ENCODE data around the gene PSAP.

The PSAP gene

DNA sequence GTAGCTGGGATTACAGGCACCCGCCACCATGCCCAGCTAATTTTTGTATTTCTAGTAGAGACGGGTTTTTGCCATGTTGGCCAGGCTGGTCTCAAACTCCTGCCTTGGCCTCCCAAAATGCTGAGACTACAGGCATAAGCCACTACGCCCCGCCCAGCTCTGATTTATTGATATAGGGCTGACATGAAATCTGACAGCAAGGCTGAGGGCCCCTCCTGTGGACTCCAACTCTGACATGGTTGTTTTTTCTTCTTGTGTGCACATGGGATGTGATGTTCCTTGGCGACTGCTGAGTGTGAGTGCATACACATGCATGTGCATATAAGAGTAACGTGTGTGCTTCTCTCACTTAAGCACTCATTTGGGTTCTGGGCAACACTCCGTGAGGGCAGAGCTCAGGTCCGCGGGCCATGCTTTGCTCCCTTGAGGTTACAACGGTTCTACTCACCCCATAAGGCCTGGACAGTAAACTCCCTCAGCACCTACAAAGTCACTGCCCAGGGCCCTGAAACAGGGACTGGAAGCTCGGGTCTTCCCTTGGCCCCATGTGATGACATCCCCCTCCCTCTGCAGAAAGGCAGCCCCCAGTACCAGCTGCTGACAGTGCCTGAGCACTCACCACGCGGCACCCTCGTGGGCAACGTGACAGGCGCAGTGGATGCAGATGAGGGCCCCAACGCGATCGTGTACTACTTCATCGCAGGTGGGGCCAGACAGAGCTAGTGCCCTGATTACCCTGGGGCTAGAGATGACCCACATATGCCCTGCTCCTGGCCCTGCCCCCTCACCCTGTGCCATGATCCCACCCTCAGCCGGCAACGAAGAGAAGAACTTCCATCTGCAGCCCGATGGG lies 44.1 kb downstream of the PSAP start:
- no peak for DNase-seq

DNA sequence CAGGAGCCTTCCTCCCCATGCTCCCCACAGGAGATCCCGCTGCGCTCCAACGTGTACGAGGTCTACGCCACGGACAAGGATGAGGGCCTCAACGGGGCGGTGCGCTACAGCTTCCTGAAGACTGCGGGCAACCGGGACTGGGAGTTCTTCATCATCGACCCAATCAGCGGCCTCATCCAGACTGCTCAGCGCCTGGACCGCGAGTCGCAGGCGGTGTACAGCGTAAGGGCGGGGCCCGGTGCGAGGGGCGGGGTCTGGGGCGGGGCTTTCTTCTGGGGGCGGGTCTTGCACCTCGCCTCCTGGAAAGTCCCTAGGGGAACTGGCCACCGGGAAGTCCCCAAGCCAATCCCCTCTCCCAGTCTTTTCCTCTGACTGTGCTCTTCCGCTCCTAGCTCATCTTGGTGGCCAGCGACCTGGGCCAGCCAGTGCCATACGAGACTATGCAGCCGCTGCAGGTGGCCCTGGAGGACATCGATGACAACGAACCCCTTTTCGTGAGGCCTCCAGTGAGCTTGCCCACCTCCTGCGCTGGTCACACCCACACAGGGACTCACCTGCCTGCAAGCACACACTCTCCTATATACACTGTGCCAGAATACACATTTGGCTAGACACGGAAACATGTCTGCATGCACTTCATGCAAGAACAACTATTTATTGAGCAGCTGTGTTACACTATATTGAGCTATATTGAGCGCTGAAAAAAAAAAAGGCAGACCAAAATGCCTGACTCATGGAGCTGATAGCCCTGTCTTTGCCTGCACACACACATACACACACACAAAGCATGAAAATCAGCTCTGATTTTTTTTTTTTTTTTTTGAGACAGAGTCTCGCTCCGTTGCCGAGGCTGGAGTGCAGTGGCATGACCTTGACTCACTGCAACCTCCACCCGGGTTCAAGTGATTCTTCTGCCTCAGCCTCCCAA lies 45.0 kb downstream of the PSAP start:
- DNase-seq: no peak

DNA sequence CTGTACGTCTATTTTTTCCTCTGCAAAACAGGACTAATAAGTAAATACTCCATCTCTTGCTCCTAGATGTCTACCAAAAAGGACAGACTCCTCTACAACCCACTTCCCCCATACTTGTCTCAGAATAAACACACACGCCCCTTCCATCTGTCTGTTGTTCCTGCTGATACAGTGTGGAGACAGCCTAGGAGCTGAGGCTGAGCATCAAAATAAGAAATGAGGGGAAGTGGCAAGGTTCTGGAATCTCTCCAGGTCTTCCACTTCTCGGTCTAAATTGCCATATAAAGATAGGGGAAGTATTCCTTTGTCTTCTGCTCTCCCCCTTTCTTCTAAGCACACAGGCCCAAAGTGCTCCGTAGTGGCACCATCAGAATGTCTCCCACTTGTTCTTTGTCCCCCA lies 47.0 kb downstream of the PSAP start:
- no peak for DNase-seq

DNA sequence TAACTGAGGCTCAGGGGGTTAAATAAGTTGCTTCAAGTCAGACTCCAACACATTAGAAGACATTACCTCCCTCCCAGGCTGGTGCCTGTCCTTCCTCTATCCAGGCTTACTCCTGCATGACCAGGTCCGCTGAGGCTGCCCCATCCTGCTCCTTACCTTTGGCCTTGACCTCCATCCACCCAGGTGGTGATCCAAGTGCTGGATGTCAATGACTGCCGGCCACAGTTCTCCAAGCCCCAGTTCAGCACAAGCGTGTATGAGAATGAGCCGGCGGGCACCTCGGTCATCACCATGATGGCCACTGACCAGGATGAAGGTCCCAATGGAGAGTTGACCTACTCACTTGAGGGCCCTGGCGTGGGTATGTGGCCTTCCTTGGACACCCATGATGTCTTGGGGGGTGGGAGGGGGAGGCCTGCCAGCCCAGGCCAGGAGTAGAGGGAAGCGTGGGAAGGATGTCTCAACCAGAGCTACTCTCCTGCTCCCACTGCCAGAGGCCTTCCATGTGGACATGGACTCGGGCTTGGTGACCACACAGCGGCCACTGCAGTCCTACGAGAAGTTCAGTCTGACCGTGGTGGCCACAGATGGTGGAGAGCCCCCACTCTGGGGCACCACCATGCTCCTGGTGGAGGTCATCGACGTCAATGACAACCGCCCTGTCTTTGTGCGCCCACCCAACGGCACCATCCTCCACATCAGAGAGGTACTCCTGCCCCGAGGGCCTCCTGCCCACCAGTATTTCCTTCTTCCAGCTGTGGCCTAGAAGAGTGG lies 48.1 kb downstream of the PSAP start:
- DNase-seq: no peak

DNA sequence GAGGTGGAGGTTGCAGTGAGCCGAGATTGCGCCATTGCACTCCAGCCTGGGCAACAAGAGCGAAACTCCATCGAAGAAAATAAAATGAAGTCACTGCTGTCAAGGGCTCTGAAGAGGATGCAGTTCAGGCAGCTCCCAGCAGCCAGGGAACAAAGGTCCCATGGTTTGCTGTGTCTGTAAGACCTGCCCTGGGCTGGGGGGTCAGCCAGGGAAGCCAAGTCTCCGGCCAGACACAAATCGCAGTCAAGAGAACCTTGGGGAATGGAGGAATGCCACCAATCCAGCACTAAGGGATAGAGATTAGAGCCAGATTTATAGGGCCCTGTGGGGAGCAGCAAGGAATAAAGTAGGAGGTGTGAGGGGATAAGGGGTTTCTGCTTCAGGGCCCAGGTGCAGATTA lies 48.8 kb downstream of the PSAP start:
- no peak for DNase-seq

DNA sequence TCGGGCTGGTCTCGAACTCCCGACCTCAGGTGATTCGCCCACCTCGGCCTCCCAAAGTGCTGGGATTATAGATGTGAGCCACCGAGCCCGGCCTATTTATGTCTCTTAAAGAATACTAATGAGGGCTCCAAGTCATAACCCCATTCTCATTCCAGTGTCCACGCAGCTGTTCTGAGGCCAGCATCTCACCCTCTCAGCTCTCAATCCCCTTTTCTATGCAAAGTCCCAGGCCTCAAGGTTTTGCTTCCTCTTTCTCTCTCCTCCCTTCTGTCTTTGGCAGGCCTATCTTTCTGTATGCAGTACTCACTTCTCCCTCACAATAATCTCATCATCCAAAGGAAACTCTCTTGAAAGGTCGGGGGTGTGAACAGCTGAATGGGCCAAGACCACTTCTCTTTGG lies 49.7 kb downstream of the PSAP start:
- no peak for DNase-seq

DNA sequence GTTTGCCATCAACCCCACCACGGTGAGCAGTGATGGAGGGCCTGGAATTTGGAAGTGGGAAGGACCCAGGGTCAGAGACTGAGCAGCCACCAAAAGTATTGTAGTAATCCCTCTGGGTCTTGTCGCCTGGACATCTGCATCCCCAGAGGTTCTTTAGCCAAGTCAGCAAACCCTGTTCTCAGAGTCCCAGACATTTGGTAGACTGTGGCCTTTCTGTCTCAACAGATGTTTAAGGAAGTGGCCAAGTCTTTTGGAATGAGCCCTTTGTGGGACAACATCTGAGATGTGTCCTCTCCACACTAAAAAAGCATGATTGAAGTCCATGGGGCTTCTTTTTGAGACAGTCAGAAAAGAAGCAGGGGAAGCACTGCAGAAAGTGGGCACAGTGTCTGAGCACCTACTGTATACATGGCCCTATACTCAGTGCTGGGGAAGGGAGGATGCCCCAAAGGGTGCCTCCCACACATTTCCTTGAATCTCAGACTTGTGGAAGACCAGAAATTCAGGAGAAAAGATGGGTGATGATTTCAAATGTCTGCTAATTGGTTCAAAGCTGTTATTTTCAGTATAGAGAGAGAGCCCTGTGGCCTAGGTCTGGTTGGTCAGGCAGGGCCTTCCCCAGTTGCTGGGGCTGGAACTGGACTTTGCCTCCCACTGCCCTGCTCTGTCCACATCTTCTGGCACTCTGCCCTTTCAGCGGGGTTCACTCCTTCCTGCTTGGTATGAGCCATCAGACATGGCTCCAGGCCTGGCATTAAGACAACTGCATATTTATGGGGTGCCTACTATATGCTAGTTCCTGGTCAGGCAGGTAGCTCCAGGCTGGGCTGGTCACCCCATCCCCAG lies 51.2 kb downstream of the PSAP start:
- no peak for DNase-seq

DNA sequence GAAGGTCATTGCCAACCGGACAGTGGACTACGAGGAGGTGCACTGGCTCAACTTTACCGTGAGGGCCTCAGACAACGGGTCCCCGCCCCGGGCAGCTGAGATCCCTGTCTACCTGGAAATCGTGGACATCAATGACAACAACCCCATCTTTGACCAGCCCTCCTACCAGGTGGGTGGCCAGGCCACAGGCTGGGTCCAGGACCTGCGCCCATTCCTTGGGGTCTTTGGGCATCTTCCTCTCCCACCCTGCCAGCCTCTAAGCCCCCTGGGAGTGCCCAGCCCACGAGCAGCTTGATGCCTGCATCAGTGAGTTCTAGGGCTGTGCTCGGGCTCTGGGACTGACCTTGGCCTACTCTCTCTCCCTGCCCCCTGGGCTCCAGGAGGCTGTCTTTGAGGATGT lies 51.9 kb downstream of the PSAP start:
- no peak for DNase-seq

DNA sequence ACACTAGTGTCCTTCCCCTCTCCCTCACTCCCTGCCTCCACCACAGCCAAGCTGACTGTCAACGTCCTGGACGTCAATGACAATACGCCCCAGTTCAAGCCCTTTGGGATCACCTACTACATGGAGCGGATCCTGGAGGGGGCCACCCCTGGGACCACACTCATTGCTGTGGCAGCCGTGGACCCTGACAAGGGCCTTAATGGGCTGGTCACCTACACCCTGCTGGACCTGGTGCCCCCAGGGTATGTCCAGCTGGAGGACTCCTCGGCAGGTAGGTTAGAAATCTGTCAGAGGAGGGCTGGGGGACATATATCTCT lies 52.8 kb downstream of the PSAP start:
- DNase-seq: no peak

DNA sequence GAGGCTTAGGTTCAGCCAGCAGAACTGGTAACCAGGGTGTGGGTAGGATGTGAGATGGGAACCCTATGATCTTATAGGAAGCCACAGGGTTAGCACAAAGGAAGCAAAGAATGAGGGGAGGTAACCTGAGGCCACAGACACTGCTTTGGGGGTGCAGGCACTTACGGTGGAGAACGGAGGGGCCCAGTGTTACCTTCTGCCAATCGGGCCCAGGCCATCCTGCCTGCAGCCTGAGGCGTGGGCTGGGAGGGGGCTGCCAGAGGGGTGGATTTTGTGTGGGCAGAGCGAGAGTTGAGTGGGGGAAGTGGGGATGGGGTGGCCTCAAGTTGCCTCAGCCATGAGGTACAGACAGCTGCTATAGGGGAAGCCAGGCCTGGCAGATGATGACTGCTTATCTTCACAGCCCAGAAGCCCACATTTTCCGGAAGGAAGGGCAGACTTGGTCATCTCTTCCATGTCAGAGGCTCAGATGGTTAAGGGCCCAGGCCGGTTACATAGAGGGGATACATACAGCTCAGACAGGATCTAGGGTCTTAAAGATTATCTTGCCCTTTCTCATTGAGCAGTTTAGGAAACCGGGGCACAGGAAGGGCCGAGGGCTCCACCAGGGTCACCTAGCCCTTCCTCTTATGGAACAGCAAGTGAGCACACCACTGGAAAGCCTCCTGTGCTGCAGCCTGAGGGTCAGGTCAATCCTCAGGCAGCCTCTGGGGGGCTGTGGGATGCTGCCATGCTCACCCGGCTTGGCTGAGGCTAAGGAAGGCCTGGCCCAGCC lies 53.3 kb downstream of the PSAP start:
- no peak for DNase-seq

DNA sequence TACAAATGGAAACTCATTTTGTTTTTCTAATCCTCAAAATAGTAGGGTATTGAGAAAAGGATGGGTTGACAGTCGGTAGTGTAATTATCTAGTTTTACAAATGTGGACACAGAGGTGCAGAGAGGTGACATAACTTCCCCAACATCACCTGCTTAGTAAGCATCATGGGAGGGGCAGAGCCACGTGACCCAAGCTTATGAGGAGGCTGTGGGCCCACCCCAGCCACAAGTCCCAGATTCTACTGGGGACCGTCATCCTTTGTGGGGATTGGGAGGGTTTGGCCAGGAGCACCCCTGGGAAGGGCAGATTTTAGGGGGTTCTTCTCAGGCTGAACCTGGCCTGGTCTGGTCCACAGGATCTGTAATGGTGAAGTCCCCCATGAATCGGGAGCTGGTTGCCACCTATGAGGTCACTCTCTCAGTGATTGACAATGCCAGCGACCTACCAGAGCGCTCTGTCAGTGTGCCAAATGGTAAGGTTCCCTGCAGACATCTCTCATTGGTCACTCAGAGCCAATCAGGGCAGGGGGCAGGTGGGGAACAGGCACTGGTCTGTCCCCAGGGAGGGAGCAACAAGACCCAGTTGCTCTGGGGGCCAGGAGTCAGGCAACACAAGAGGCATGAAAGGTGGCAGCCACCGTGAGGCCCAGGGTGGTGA lies 54.2 kb downstream of the PSAP start:
- DNase-seq: no peak

DNA sequence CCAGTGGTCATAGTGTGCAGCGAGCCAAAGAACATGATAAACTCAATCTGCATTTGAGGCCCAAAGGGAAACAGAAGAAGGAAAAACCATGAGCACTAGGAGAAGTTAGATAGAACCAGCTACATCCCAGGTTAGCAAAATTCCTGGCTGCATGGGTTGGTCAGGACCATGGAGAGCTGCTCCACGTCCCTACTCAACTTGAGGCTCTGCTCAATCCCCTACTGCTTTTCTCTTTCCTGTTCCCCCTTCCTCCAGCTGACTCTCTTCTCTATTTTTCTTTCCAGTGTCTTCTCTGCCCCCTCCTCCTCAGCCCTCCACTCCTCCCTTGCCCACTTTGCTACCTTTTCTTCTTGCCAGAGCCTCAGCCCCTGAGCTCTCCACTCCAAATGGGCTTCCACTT lies 55.8 kb downstream of the PSAP start:
- DNase-seq: no peak

DNA sequence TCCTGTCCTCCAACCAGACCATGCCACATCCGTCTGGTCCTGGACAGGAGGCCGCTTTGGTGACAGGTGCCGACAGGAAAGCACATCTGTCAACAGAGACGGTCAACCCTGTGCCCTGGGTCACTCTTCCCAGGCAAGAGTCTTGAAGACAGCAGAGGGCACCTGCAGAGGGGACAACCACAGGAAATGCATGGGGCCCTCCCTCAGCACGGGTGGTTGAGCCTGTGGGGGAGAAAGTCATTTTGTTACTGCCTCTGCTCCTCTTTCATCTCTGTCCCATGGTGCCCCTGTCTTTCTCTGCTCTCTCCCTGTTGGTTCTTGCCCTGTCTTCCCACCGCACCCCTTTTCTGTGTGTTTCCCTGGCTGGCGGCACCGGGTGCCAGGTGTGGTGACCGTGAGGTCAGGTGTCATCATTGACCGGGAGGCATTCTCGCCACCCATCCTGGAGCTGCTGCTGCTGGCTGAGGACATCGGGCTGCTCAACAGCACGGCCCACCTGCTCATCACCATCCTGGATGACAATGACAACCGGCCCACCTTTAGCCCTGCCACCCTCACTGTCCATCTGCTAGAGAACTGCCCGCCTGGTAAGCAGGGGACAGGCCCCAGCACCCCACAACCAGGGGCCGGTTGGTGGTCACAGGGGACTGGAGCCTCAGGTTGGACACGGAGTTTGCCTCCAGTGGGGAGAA lies 60.2 kb downstream of the PSAP start:
- no peak for DNase-seq

DNA sequence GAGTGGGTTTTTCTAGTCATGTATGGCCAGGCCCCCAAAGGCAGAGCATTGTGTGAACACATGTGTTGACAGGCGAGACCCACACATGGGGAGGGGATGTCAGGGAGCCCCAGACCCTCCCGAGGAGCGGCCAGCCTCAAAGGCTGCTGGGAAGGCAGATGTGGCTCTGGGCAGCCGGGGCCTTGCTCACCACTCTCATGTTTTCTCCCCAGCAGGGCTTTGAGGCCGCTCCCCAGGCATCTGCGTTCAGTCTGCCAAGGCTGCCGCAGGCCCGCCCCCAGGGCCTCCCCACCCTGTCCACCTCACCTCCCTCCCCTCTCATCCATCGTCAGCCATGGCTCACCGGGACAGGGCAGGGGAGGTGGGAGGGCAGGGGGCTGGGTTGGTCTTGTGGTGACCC lies 61.2 kb downstream of the PSAP start:
- no peak for DNase-seq

DNA sequence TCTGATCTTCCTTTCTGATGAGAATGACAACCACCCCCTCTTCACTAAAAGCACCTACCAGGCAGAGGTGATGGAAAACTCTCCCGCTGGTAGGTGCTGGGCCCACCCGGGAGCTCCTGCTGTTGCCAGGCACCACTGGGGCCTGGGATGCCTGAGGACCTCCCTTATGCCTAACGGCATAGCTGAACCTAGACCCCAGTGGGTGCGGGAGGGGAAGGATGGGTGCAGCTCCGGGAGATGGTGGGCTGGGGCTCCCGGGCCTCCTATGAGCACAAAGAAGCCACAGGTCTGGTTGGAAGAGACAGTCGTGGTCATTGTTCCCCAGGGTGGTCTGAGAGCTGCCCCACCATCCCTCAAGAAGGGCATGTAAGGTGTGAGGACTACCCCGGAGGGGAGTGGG lies 62.1 kb downstream of the PSAP start:
- no peak for DNase-seq

DNA sequence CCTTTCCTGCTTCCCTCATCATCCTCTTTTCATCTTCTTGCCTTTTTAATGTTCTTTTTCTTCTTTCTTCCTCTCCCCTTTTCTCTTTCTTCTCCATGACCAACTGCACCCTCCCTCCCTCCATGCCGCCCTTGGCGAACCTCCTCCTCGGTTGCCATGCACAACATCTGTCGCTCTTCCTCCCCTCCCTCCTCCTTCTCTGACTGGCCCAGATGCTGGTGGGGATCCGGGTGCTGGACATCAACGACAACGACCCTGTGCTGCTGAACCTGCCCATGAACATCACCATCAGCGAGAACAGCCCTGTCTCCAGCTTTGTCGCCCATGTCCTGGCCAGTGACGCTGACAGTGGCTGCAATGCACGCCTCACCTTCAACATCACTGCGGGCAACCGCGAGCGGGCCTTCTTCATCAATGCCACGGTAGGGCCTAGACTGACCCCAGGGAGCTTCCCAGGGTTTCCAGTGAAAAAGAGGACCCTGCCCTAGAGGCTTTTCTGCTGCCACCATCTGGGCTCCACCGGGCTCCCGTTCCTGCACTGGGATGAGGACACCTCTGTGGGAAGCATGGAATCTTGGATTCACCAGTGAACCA lies 66.3 kb downstream of the PSAP start:
- DNase-seq: no peak

DNA sequence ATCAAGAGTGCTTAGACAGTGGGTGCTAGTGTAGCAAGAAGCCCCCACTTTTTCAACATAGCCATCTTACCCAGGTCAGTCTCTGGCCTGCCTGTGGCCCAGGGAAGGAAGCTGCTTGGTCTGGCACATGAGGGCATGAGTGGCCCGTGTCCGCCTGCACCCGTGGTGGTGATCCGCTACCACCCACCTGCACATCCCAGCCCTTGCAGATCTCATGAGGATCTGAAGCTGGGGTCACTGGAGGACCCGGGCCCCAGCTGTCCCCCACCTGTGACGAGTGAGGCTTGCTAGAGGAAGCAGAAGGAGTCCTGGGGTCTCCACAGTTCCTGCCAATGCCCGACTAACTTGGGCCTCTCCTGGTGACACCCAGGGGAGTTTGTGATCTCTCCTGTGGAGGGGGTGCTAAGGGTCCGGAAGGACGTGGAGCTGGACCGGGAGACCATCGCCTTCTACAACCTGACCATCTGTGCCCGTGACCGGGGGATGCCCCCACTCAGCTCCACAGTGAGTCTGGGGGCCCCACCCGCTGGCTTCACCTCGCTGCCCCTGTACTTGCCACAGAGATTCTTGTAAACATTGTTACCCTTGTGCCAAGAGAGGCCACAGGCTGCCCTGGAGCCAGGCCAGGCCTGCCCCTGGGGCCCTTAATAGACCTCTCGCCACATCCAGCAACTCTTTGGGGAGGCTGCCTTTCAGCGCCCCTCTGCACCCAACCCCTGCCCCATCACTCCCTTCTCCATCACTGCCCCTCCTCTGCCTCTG lies 67.0 kb downstream of the PSAP start:
- no peak for DNase-seq

DNA sequence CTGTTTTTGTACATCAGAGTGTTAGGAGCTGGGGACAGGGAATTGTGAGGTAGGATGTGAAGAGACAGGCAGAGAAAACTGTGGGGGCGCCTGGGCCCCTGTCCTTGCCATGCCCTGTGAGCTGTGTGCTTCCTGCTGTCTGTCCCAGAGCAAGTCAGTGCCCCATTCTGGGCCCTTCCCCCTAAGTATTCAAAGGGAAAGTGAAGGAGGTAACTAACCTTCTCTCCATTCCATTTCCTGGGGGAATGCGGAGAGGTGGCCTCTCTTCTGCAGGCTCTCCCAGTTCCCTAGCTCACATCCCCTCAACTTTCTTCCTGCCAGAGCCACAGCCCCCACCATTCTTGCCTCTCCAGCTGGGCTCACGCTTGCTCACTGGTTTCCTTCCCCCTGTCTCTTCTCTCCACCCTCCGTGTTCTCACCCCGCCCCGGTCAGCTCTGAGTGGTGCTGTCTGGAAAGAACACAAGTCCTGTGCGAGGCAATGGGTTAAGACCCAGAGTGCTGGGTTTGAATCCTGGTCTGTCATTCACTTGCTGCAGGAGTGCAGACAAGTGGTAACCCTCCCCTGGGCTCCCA lies 68.0 kb downstream of the PSAP start:
- no peak for DNase-seq
